ENCODE measurements around the gene PDE4D. TPM values are rescaled to one million over a fixed set of nuclear protein-coding genes. Genes with fewer than 3 reads are reported as not detected.

Gene PDE4D
- total RNA-seq, 2 experiments from 2014 or later, result 164 to 175 TPM

DNA sequence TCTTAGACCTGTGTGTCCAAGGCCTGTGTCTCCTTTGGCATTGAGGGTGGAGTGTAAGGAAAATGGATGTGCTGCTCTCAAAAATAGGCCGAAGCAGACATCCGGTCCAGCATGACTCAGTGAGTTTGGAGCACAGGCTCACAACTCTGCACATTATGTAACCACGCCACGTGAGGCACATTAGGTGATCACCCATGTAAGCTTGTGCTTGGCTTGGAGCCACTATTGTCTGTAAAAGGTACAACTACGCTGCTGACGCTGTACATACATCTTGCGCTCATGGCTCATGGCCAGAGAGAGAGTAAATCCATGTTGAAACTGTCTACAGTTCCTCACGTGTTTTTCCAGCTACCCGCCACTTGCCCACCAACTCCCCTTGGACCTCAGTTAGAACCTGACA lies 177.5 kb downstream of the PDE4D start:
- TF ChIP-seq CTCF (IDR thresholded peaks at IDR 0.05), result no peak
- Histone ChIP-seq H3K9me3 (ENCODE audit: control insufficient read depth in 1 of 2, insufficient read depth in 1 of 2, low read length in 2 of 2) (peaks cover 8 to 13% of the 10 kb centered on the region in 2 experiments), H3K4me3 (ENCODE audit: low read length) (no peak overlapping the region), H3K36me3 (ENCODE audit: insufficient read depth, low read length) (no peaks in the 10 kb centered on the region), H3K4me1 (ENCODE audit: insufficient read depth, low read length) (no peaks in the 10 kb centered on the region), H3K27me3 (ENCODE audit: control insufficient read depth in 1 of 2, insufficient read depth in 2 of 2, low read length in 2 of 2) (no peaks in the 10 kb centered on the region), H3K27ac (ENCODE audit: low read depth in 1 of 2, low read length in 2 of 2) (no peak overlapping the region)
- H3K27ac Mint-ChIP-seq, result no peak overlapping the region
- H3K27me3 Mint-ChIP-seq, result no peaks in the 10 kb centered on the region
- H3K36me3 Mint-ChIP-seq (ENCODE audit: low read depth), result no peaks in the 10 kb centered on the region
- ChIA-PET CTCF (no interaction called here), POLR2A (no interaction called here)
- no peak overlapping the region for H3K4me3 Mint-ChIP-seq
- no peaks in the 10 kb centered on the region for H3K4me1 Mint-ChIP-seq (ENCODE audit: low read depth)
- DNase-seq, result no peak
- H3K9me3 Mint-ChIP-seq, result peaks cover 9% of the 10 kb centered on the region
- intact Hi-C loops (cut with DNase I, micrococcal nuclease), result no loop called here
- ATAC-seq (ENCODE audit: poor library complexity), result no peak

- no peak overlapping the region for H3K27ac ChIP-seq (ENCODE audit: low read depth in 1 of 2, low read length in 2 of 2)
- H3K27me3 ChIP-seq (ENCODE audit: control insufficient read depth in 1 of 2, insufficient read depth in 2 of 2, low read length in 2 of 2), result no peaks in the 10 kb centered on the region
- H3K4me1 ChIP-seq (ENCODE audit: insufficient read depth, low read length), result no peaks in the 10 kb centered on the region
- no peaks in the 10 kb centered on the region for H3K27me3 Mint-ChIP-seq
- DNase-seq (no peak), ATAC-seq (ENCODE audit: poor library complexity) (no peak)
- POLR2A ChIA-PET, result no interaction called here
- intact Hi-C loops (cut with DNase I, micrococcal nuclease), result no loop called here
- H3K9me3 Mint-ChIP-seq, result peaks cover 9% of the 10 kb centered on the region
- H3K4me3 Mint-ChIP-seq, result no peak overlapping the region
- no peak for TF ChIP-seq CTCF (IDR thresholded peaks at IDR 0.05)
- H3K36me3 Mint-ChIP-seq (ENCODE audit: low read depth), result no peaks in the 10 kb centered on the region
- no peaks in the 10 kb centered on the region for H3K4me1 Mint-ChIP-seq (ENCODE audit: low read depth)
- CTCF ChIA-PET, result no interaction called here
- H3K36me3 ChIP-seq (ENCODE audit: insufficient read depth, low read length), result no peaks in the 10 kb centered on the region
- H3K4me3 ChIP-seq (ENCODE audit: low read length), result no peak overlapping the region
- peaks cover 8 to 13% of the 10 kb centered on the region in 2 experiments for H3K9me3 ChIP-seq (ENCODE audit: control insufficient read depth in 1 of 2, insufficient read depth in 1 of 2, low read length in 2 of 2)
- no peak overlapping the region for H3K27ac Mint-ChIP-seq
Observed at GRCh38 chr5:59715228-59715627, 178.3 kb downstream of the PDE4D start.

- Mint-ChIP-seq H3K4me3 (no peak overlapping the region), H3K4me1 (ENCODE audit: low read depth) (no peaks in the 10 kb centered on the region), H3K36me3 (ENCODE audit: low read depth) (no peaks in the 10 kb centered on the region), H3K27ac (no peak overlapping the region), H3K9me3 (peaks cover 9% of the 10 kb centered on the region), H3K27me3 (no peaks in the 10 kb centered on the region)
- Histone ChIP-seq H3K27ac (ENCODE audit: low read depth in 1 of 2, low read length in 2 of 2) (no peak overlapping the region), H3K36me3 (ENCODE audit: insufficient read depth, low read length) (no peaks in the 10 kb centered on the region), H3K9me3 (ENCODE audit: control insufficient read depth in 1 of 2, insufficient read depth in 1 of 2, low read length in 2 of 2) (peaks cover 8 to 13% of the 10 kb centered on the region in 2 experiments), H3K4me3 (ENCODE audit: low read length) (no peak overlapping the region), H3K4me1 (ENCODE audit: insufficient read depth, low read length) (no peaks in the 10 kb centered on the region), H3K27me3 (ENCODE audit: control insufficient read depth in 1 of 2, insufficient read depth in 2 of 2, low read length in 2 of 2) (no peaks in the 10 kb centered on the region)
- intact Hi-C loops (cut with DNase I, micrococcal nuclease), result no loop called here
- no peak for DNase-seq
- CTCF ChIA-PET, result no interaction called here
- no peak for TF ChIP-seq CTCF (IDR thresholded peaks at IDR 0.05)
- no peak for ATAC-seq (ENCODE audit: poor library complexity)
- POLR2A ChIA-PET, result no interaction called here
Observed at GRCh38 chr5:59713498-59713844, 180.1 kb downstream of the PDE4D start.
